Stimulated activated CD8-positive, alpha-beta memory T cell treated with anti-CD3 and anti-CD28 coated beads, Interleukin-12 subunit alpha, Interleukin-12 subunit beta, amount 100 ng/mL, for 1 hour (primary cell): ENCODE results near the gene IL17A.

ENCODE experiments used
- DNase-seq: peaks from one replicate; pipeline ENCODE4 v3.0.0-alpha.2; 2020; ENCODE audit warnings: low read depth

IL17A gene

DNA sequence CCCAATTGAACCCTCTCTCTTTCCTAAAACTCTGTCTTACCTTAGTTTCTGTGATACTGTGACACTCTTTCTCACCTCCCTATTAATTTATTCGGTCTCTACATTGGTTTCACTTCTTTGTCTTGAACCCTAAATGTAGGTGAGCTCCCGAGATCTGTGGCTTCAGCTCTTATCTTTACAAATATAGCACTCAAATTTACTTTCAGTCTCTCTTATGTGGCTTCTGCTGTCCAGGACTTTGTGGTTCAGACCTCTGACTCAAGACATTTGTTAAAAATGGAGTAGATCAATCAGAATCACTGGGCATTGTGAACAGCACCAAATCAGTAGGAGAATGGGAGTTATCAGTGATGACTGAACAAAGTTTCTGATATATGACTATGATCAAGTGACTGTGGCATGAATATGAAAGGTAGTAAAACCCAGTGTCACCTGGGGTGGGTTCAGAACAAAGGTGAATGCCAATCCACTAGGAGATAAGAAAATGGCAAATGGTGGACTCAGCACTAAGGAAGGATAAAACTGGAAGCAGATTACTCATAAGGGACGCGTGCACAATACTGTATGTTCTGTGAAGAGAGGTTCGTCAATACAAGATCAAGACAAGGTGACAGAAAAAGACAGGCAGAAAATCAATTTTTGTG is 30.9 kb downstream of the IL17A start:
- no peak for DNase-seq

DNA sequence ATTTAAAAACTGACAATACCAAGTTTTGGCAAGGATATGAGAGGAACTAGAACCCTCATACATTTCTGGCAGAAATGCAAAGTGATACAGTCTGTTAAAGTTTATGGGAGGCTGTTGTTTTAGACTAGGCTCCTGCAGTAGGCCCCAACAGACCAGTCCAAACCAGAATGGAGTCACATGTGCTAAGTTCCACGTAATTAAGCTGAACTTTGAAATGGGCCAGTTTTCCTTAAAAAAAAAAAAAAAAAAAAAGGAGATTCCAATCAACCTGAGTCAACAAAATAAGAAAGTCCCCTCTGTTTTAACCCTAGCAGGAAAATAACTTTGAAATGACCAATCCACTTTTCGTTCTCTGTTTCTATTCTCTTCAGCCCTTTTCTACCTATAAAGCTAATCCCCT is 31.6 kb downstream of the IL17A start:
- DNase-seq: no peak

DNA sequence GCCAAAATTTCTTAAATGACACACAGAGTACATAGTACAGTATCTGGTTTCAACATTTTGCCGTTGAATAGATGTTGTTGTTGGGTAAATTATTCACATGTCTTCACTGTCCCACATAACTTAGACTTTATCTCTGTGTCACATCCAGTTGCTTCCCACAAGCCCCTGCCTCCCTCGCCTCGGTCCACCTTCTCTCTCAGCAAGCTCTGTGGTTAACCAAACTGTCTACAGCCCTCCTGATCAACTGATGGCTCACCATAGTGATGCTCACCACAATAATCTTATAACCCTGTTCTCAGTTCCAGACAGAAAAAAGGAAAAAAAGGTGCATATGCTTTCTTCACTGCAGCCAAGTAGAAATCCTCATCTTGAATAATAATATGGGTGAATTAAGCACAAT is 35.1 kb downstream of the IL17A start:
- no peak for DNase-seq

DNA sequence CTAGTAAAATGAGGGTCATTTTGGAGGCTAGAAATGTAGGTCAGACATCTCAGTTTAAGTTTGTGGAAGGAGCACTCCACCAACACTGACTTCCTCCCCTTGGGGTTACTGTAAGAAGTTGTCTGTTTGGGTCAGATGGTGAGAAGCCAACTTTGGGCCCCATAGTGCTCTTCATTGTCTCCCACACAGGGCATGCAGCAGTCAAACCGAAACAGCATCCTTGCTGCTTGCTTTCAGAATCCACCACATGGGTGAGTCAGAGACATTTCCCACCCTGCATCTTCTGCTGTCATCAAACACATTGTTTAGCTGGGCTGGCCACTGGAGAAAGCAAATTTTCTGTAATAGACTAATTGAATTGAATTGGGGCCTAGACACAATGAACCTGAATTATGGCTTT is 41.3 kb downstream of the IL17A start:
- no peak for DNase-seq

DNA sequence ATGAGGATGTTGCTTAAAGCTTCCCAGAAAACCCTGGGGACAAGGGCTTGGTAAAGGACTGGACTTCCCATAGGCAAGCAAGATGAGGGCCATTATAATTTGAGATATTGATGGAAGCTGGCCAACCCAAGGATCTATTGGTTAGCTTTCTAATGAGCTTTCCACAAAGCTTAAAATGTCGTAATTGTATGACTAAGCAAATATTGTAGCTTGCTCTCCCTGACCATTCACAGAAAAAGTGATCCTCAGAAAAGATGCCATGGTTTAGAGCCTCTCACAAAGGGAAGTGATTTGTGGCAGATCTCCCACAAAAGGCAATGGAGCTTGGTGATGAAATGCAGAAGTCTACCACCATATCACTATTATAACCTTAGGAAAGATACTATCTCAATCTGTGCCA is 44.5 kb downstream of the IL17A start:
- DNase-seq: no peak

DNA sequence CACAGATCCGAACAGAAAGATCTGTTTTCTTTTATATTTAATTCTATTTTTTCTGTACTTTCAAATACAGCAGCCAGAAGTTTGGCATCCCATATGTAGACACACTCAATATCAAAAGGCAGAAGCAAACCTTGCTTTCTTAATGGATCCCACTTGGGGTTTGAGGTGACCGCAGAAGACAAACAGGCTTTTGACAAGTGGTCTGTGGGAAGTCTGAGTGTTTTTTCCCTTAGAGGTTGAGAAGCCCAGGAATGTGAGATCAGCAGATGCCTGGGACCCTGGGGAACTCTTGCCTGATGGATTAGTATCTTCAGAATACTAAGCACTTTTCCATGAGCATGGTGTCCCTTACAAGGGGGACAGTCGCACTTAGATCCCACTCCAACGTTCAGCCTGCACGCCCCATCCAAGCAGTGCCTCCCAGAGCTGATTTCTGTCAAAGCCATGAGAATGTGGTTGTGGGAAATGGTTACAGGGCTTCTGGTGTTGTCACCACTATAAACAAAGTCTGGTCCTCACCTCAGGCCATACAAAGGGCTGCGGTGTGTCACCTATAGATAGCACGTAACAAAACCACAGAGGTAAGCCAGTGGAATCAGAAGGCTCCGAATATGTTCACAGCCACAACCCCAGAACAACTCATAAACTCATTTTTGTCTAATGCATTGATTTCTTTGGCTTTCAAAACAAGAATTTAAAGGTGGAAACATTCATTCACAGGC is 45.4 kb downstream of the IL17A start:
- DNase-seq: no peak

DNA sequence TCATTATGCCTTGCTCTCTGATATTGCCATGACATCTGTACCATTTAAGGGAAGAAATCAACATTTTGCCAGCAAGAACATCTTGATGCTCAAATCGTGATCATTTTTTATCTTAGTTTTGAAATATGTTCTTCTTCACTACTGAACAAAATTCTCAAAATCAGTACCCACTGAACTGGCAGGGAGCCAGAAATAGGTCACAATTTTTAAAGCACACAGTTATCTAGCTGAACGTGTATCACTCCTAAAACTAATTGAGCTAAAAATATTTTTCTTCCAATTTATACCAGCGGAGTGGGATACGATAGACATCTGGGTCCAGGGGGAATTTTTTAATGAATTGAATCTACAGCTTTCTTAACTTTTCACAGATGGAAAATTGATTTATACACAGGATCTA is 46.8 kb downstream of the IL17A start:
- no peak for DNase-seq

DNA sequence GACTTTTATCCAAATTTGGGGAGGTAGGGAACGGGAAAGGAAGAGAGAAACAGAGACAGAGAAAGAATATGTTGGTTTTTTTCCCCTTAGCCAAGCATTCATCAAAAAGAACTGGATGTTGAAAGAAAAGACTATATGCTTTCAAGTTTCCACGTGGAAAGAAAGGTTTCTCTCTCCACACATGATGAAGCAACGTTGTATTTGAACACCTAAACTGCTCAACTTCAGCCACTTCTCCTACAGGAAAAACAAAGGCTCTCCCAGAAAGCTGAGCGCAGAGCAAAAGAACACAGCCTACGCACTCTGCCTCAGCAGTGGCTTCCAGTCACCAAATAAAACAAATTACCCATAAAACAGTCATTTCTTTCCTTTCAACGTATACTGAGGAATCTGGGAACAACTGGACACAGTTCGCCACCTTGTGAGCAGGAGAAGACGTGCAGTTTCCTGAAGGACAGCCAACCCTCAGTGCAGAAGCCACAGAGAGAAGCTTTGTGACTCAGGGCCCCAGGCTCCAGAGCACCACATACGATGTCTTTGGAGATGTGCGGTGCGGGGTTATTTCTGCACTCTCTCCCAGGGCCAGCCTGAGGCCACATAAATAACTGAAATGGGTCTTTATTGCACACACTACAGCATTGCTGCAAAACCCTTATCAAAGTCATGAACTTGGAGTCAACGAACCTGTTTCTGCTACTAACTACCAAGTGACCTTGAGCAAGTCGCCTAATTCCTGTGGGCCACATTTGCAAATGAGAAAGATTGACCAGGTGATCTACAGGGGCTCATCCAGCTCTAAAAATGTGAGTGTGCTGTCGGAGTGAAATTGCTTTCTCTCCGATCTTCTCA is 48.0 kb downstream of the IL17A start:
- no peak for DNase-seq
